ENCODE measurements around the gene SLC9A3.

SLC9A3 gene

DNA sequence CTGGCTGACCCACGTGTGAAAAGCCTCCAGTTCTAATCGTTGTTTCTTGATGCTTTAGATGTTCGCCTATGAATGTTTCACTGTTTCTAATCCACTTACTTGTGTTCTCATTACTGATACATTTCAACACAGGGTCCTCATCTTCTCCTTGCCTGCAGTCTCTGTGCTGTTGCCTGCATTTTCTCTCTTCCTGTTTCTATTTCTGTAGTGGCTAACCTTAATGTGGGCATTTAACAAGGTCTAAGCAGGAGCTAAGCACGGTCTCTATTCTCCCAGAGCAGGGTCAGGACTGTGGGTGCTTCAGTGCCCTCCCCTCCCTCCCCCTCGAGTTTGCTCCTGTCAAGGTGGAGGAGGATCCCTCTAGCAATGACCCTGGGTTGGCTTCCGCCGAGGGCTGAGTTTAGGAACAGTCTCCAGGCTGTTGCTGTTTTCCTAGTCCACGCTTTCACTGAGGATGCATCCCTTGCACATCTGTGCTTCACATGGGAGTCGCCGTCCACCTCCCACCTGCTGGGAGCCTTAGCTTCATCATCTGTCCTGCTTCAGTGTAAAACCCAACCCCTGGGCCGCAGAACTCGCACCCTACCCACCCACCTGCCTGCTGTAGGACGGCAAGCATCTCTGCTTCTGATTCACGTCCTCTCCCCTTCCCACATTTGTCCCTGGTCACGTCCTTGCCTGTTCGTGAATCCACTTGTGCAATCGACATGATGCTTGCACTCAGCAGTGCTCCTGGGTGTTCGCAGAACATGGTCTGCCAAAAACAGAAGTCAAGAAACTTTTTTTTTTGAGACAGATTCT, 83.6 kb downstream of the SLC9A3 start:
- no peak for DNase-seq

DNA sequence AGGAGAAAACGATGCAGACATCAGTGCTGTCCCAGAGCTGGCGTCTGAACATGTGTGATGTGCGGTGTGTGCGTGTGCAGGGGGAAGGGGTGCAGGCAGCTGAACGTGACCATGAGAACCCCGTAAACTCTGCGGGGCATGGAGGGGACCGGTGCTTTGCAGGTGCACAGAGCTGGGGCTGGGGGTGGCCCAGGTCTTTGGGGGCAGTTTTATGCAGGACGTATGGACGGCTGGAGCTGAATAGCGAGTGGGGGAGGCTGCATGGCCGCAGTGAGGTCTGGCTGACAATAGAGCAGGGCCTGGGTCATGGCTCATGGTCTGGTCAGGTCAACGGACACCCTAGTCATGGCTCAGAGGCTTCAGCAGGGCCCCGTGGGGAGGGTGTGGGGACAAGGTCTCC, 84.6 kb downstream of the SLC9A3 start:
- DNase-seq = no peak

DNA sequence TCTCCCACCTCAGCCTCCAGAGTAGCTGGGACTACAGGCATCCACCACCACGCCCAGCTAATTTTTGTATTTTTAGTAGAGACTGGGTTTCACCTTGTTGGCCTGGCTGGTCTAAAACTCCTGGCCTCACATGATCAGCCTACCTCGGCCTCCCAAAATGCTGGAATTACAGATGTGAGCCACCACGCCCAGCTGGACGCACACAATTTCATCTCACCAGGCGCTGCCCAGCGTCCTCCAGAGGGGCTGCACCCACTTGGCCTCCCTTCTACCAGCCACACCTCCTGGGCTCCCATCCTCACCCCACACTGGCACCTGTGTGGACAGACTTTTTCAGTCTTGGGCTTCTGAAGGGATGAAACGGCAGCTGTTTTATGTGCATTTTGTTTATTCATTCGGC, 85.1 kb downstream of the SLC9A3 start:
- no peak for DNase-seq

DNA sequence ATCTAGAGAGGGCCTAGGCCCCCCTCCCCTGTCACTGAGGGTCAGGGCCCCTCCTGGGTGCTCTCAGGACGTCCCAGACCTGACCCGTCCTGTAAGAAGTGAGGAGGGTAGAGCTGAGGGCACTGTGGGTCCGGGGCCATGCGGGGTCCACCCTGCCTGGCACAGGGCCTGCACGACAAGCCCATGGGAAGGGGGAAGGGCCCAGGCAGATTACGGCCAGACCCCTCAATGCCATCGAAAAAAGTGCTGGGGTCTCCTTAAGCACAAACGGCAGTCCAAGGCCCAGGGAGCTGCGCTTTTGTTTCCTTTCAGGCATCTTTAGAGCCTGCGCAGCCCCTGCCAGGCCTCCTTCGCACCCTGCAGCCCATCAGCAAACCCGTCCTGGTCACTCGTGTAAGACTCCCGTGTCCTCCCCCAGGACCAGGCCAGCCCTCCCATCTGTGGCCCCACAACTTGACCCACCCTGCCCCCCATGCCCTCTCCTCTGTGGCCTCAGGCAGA, 85.7 kb downstream of the SLC9A3 start:
- no peak for DNase-seq

DNA sequence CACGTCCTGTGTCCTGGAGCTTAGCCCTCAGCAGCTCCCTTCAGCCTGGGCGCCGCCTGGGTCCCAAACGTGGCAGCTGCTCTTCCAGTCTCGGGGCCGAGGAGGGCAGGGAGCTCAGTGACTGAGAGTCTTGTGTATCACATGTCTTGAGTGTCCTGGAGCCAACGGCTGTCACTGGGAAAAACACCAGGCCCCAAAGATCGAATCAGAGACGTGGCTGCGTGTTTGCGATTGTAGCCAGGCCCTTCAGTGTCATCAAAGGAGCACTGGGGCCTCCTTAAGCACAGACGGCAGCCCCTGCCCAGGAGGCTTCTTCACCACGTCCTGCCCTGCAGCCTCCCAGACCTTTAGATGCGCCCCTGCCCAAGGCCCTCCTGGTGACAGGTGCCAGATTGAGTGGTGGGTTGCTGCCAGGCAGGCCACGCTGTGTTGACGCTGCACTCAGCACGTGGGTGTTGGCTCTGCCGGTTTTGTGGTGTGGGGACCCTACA, 86.9 kb downstream of the SLC9A3 start:
- no peak for DNase-seq

DNA sequence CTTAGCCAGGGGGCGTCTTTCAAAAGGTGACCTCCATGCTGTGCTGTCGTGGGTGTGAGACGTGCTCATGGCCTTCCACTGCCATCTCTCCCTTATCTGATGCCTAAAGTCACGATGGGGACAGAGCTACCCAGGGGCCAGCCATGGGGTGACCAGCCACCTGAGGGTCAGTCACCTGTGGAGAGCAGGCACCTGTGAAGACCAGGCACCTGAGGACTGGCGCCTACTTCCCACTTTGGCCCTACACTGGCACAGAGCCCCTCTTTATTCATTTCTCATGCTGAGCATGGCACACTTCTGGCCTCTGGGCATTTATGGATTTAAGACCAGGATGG, 87.6 kb downstream of the SLC9A3 start:
- no peak for DNase-seq

DNA sequence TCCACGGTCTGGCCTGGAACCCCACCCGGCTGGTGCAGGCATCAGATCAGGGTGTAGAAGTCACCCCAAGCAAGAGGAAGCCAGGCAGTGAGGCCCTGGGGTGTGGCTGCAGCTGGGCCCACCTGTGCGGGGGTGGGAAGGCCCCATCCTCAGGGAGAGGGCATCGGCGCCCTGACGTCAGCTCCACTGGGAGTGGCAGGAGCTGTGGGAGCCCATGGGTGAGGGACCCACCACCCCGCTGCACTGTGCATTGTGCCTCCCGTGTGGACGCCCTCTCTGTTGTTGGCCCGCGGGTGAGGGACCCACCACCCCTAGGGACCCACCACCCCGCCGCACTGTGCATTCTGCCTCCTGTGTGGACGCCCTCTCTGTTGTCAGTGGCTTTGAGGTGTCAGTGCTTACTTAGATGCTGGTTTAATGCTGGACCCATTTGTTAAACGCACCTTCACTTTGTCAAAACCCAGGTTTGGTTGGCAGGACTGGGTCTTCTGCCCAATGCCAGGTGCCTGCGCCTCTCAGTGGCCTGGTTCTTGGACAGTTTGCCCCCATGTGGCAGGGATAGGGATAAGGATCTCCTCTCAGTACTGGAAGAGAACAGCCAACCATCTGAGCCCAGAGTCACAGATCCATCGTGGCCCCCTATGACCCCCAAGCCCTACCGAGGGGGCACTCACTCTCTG, 88.1 kb downstream of the SLC9A3 start:
- no peak for DNase-seq

DNA sequence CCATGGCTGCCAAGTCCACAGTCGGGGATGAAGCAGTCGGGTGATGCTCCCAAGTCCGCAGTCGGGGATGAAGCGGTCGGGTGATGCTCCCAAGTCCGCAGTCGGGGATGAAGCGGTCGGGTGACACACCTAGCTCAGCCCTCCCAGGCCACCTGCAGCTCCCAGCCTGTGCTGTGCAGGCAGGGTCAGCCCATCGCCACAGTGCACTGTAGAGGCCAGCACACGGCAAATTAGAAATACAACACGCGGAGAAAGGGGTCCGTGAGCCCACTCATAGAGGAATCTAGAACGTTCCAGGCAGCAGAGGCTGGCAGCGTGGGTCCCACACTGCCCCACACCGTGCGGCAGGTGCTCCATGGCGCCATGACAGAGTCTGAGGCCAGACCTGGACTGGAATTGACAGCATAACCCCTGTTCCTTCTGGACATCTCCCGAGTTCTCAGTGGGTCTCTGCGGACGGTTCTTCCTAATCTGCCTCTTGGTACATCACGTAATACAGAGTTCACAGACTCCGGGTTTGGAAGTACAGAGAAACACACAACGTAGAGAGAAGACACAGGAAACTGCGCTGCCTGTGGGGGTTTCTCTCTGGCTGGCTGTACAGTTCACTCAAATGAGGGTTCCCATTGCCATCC, 89.0 kb downstream of the SLC9A3 start:
- DNase-seq = no peak

DNA sequence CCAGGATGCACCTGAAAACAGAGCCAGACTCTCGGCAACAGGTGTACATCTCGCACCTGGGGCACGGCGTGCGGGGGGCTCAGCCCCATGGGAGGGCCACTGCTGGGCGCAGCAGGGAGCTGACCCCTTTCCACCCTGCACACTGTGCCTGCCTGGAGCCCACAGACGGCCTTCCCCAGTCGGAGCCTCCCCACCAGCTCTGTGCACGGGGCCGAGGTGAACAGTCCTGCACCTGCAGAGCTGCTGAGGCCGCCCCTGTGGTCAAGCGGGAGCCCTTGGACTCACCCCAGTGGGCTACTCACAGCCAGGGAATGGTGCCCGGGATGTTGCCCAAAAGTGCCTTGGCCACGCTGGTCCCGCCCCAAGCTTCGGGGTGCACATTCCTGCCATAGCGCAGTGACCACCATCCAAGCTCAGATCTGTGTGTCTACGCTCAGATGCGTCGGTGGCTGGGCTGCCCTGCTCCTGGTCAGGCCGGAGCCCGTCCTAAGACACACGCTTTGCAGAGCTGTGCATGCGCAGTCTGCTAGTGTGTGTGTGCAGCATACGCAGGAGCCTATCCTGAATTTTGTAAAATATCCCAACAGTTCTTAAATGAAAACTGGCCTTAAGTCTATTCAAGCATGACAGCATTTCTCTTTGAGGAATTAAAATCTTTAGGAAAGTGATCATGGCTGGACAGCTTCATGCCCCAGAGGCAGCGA, 89.7 kb downstream of the SLC9A3 start:
- DNase-seq = no peak

DNA sequence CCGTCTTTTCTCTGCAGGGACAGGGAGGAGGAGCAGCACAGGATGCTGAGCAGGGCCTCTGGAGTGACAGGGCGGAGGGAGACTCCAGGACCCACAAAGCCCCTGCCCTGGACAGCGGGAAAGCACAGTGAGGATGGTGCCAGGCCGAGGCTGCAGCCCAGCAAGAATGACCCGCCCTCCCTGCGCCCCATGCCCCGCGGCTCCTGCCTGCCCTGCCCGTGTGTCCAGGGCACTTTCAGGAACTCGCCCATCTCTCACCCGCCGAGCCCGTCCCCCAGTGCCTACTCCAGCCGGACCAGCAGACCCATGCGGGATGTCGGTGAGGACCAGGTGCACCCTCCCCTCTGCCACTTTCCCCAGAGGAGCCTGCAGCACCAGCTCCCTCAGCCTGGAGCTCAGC, 90.4 kb downstream of the SLC9A3 start:
- DNase-seq = no peak

DNA sequence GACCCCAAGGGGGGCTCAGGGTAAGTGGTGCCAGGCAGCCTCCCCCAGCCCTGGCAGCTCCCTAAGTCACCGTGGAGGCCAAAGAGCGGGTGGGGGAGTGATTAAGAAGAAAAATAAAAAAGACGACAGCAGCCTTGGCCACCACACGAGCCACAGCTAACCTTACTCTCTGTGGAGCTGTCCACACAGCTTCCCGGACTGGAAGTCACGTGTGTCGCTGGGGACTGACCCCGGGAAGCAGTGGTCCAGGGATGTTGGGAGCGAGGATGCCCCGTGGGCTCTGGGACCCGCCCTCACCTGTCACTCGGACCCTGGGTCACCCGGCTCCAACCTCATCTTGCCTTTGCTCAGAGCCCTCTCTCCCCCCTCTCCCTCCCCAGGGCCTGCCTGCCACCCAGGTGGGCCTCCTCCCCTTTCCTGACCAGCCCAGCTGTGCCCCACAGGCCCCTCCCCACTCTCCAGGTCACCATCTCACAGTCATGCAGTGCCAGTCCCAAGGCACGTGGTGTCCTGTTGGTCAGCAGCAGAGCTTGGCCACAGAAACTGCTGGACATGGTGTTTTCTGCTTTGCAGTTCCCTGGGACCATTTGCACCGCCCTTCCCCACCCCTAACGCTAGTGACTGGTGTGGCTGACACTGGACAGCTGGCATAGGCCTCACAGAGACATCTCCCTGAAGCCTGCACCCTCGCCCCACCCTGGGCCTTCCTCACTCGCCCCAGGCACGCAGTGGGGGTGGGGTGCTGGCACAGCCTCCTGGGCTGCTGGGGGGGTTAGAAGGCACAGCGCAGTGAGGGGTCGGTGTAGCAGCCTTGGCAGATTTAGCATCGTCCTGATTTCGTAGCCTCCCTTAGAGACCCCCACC, 91.1 kb downstream of the SLC9A3 start:
- no peak for DNase-seq

DNA sequence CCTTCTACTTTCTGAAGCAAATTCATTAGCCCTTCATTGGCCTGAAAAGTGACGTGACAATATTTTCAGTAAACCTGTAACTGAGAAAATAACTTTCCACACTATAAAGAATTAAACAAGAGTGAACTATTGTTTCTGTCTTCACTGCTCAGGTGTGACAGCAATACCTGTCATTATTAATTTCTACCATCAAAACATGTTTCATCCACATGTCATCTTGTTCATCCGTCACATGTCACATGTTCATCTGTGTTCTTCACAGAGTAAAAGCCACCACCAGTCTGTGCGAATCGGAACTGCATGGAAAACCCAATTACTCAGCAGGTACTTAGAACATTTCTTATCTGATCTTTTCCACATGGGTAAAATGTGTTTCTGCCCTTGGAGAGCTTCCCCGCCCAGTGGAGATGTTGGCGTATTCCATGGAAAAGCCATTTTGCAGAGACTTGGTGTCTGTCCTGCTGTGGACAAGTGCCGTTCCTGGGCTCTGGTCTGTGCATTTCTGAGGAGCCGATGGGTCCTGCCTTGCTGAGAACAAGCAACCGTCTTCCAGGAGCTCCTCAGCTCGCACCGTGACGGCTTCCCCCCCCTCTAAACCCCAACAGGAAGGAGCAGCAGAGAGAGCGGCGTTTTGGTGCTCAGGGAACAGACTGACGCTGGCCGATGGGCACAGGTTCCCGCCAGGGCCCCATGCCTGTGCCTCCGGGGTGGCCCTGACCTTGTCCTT, 91.9 kb downstream of the SLC9A3 start:
- DNase-seq = no peak

DNA sequence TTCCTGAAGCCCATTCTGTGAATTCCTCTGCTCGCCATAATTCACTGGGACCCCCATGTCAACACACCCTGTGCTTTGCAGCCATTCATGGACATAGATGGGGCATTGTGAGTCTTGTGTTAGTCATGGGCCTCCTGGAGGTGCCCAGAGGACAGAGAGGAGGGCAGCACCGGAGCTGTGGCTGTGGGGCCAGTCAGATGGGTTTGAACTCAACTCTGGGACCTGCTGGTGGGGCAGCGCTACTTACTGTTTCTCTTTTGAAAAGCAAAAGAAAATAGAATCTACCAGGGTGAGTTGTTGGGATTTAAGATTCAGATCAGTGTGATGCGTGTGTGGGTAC, 92.6 kb downstream of the SLC9A3 start:
- no peak for DNase-seq

DNA sequence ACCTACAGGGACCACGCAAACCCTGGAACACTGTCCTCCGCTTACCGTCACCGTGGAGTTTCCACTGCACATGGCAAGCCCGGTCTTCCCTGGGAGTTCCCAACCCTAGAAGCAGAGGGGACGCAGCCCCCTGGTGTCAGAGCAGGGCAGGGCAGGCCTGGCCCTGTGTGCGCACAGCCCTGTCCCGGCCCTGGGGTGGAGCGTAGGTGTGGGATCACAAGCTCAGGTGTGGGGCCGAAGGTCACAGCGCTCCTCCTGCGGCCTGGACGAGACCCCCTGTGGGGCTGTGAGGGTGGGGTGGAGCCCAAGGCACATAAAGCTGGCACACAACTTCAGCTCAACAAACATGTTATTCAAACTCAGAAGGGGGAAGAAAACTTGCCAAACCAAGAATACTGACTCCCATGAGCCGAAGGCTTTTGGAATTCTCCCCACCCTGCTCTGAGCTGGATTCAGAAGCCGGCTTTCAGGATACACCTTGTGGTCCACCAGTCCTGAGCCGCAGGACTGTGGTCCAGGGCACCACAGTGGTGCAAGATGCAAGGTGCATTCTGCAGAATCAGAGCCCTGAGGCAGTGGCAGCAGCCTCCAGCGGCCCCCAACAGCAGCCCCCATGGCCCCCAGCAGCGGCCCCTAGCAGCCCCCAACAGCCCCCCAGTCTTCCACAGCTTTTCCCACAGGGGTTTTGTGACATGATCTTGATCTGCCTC, 93.1 kb downstream of the SLC9A3 start:
- DNase-seq = peak; percentile 42

DNA sequence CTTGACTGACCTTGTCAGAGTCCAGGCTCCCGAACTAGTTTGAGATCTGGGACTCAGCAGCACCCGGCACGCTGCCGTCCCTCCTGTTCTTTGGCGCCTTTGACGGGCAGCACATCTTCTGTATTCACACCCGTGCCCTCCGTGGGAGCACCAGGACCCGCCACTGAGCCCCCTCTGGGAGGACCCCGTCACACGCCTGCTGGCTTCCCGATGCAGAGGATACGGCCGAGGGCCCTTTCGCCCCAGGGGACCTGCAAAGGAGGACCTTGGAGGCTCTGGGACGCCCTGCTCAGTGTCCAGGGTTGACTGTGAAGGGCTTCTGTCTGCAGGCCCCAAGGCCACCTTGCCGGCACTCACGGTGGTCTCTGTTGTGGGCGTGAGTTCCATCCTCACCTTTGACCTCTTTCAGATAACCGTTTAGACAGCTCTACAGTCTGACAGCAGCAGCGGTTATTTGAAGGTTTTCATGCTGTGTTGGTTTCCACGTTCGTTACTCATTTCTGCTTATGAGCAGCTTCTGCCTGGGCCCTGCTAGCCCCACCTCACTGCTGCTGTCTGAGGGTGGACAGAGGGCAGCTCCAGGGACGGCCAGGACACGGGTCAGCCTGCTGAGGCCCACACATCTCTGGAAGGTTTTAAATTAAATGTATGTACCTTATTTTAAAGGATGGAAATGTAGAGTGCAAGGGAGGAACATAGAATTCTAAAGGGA, 93.9 kb downstream of the SLC9A3 start:
- DNase-seq = no peak

DNA sequence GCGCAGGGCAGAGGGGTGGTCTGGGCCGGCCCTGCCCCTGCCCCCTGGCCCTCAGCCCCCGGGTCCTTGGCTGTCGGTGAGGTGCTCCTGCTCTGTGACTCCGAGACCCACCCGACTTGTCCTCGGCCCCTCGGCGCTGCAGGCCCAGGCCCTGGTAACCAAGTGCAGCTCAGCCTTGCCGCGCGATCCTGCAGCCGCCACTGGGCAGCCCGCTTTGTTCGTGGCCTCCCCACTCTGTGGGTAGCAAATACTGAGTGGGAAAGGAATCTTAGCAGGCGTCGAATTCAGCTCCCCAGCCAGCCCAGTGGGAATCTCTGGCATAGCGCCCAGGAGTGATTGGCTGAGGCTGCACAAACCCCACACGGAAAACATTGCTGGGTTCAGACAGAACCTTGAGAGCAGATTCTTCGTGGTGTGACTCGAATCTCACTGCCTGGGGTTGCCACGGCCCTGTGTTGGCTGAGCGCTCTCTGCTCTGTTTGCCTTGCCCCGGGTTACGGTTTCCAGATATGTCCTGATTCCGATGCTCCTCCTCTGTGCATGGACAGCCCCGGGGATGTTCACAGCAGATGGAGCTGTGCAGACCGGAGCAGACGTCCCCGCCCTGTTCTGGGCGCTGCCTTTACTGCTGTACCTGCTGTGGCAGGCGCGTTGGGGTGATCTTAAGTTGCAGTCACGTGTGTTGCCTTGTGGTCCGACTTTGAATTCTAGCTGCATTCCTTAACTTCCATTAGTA, 94.6 kb downstream of the SLC9A3 start:
- DNase-seq = peak; percentile 63

DNA sequence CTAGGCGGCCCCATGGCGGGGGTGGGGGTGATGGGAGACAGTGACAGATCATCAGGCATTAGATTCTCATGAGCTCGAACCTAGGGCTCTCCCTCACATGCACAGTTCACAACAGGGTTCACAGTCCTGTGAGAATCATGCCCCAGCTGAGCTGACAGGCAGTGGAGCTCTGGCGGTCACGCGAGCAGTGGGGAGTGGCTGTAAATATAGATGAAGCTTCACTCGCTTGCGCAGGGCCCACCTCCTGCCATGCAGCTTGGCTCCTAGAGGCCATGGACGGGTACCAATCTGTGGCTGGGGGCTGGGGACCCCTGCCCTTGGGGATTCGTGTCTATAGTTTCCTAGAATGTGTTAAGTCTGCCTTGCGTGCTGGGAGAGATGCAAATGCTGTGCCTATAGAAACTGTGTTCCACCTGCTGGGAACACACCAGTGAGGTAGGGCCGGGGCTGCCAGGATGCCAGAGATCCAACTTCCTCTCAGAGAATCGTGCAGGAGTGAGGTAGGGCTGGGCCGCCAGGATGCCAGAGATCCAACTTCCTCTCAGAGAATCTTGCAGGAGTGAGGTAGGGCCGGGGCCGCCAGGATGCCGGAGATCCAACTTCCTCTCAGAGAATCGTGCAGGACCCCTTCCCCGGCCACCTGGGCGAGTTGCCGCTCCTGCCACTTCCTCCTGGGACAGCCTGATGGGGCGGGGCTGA, 95.3 kb downstream of the SLC9A3 start:
- DNase-seq = no peak

DNA sequence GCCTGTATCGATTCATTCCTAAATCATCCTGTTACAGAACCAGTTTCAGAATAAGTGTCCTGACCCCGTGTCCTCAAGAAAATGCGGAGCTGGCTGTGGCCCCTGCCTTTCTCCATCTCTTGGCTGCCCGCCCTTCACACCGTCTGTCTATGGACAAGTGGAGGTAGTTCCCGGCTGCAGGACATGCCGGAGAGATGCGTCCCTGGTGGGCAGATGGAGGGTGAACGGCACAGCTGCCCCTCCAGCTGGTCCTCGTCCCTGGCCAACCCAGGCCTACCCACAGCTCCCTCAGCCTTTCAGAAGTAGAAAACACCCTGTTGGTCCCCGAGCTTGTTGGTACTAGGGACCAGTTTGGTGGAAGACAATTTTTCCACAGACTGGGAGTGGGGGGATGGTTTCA, 96.0 kb downstream of the SLC9A3 start:
- no peak for DNase-seq

Measured in NCI-H2171 (cell line).